Measurements from ENCODE around the gene FGF4. TPM values are rescaled to one million over a fixed set of nuclear protein-coding genes. Genes with fewer than 3 reads are reported as not detected.

FGF4 gene
- total RNA-seq, 1 experiment from 2014 or later = not detected

GRCh38 chr11:69812256-69812655 is 37.1 kb upstream of the FGF4 start (continued):
- TF ChIP-seq, protein P1, sequence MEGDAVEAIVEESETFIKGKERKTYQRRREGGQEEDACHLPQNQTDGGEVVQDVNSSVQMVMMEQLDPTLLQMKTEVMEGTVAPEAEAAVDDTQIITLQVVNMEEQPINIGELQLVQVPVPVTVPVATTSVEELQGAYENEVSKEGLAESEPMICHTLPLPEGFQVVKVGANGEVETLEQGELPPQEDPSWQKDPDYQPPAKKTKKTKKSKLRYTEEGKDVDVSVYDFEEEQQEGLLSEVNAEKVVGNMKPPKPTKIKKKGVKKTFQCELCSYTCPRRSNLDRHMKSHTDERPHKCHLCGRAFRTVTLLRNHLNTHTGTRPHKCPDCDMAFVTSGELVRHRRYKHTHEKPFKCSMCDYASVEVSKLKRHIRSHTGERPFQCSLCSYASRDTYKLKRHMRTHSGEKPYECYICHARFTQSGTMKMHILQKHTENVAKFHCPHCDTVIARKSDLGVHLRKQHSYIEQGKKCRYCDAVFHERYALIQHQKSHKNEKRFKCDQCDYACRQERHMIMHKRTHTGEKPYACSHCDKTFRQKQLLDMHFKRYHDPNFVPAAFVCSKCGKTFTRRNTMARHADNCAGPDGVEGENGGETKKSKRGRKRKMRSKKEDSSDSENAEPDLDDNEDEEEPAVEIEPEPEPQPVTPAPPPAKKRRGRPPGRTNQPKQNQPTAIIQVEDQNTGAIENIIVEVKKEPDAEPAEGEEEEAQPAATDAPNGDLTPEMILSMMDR (IDR thresholded peaks at IDR 0.05 in 2 of 3, conservative IDR thresholded peaks at IDR 0.05 in 1 of 3; ENCODE audit: borderline replicate concordance in 1 of 3, insufficient read depth in 1 of 3, low read depth in 2 of 3, low read length in 2 of 3) = no peak
- TF ChIP-seq YY1 (IDR thresholded peaks at IDR 0.05; ENCODE audit: extremely low read depth, insufficient replicate concordance, low read depth, low read length) (no peak), SP1 (IDR thresholded peaks at IDR 0.05; ENCODE audit: low read depth) (no peak), EZH2 (IDR thresholded peaks at IDR 0.05) (no peak), ZFX (IDR thresholded peaks at IDR 0.05) (no peak), POLR2A (IDR thresholded peaks at IDR 0.05; ENCODE audit: borderline replicate concordance, extremely low read depth, insufficient read depth, insufficient read length) (no peak), EGR1 (IDR thresholded peaks at IDR 0.05; ENCODE audit: low read depth) (no peak), EZH2phosphoT487 (IDR thresholded peaks at IDR 0.05; ENCODE audit: borderline replicate concordance) (no peak), FOSL1 (IDR thresholded peaks at IDR 0.05; ENCODE audit: low read depth) (no peak), POLR2AphosphoS5 (IDR thresholded peaks at IDR 0.05; ENCODE audit: low read depth, low read length) (no peak), ELF1 (IDR thresholded peaks at IDR 0.05; ENCODE audit: borderline replicate concordance, low read depth) (no peak)

GRCh38 chr11:69811431-69811830 is 36.3 kb upstream of the FGF4 start:
- ChIA-PET RAD21 (ENCODE audit: low non-redundant PET in 1 of 2, low total read pairs in 2 of 2, uncharacterized antibody in 2 of 2, unreplicated experiment in 2 of 2) (no interaction called here), POLR2A (no interaction called here), CTCF (interaction anchor here (1.8 kb wide), 1 partner anchor 10 kb away, joined by 8 read pairs; no protein-coding TSS in a partner anchor)
- DNase-seq (ENCODE audit: low read depth, low spot score) = no peak
- intact Hi-C loops (cut with micrococcal nuclease) = no loop called here
- no peaks in the 10 kb centered on the region; a peak in 1 of 4 replicates for H3K4me1 ChIP-seq (ENCODE audit: control insufficient read depth in 1 of 2, insufficient read depth in 2 of 2, low read length in 2 of 2)
- no peaks in the 10 kb centered on the region for H3K9me2 ChIP-seq (ENCODE audit: insufficient read depth)
- H3K27me3 ChIP-seq (ENCODE audit: insufficient read depth, low read length) = no peaks in the 10 kb centered on the region
- no peaks in the 10 kb centered on the region for H4K20me1 ChIP-seq (ENCODE audit: insufficient read depth)
- H3K9me3 ChIP-seq (ENCODE audit: control insufficient read depth in 1 of 2, insufficient read depth in 1 of 2, low read depth in 1 of 2, low read length in 2 of 2) = no peaks in the 10 kb centered on the region
- no peak overlapping the region for H3K4me3 ChIP-seq (replicated peaks in 1 of 2; ENCODE audit: low read depth in 1 of 2, low read length in 2 of 2)
- H3K36me3 ChIP-seq (ENCODE audit: control insufficient read depth in 1 of 2, insufficient read depth in 2 of 2, low read length in 2 of 2) = no peaks in the 10 kb centered on the region
- ATAC-seq = no peak
- BruUV-seq (replicated peaks) = no TSS peak
- H3K79me2 ChIP-seq (ENCODE audit: insufficient read depth, low read length) = no peaks in the 10 kb centered on the region
- H3K9ac ChIP-seq (ENCODE audit: low read length) = no peak overlapping the region
- no peak overlapping the region for H2AFZ ChIP-seq (ENCODE audit: low read depth, low read length, poor library complexity, severe bottlenecking)
- H3K27ac ChIP-seq (ENCODE audit: low read depth, low read length) = no peak overlapping the region
- no peak overlapping the region for H3K4me2 ChIP-seq (ENCODE audit: low read length)
- TF ChIP-seq FOSL1 (IDR thresholded peaks at IDR 0.05; ENCODE audit: low read depth) (no peak), ZBTB33 (IDR thresholded peaks at IDR 0.05; ENCODE audit: extremely low read depth, insufficient replicate concordance, low read length) (no peak), REST (IDR thresholded peaks at IDR 0.05; ENCODE audit: low read depth) (no peak), SRF (IDR thresholded peaks at IDR 0.05; ENCODE audit: low read depth) (no peak), POLR2AphosphoS5 (IDR thresholded peaks at IDR 0.05; ENCODE audit: low read depth, low read length) (no peak), CEBPB (IDR thresholded peaks at IDR 0.05; ENCODE audit: low read depth) (no peak), CBX3 (IDR thresholded peaks at IDR 0.05; ENCODE audit: low read depth) (no peak)
- TF ChIP-seq, protein P1 (IDR thresholded peaks at IDR 0.05 in 2 of 3, conservative IDR thresholded peaks at IDR 0.05 in 1 of 3; ENCODE audit: borderline replicate concordance in 1 of 3, insufficient read depth in 1 of 3, low read depth in 2 of 3, low read length in 2 of 3) = no peak

All from HCT116 (cell line).